Stimulated activated CD4-positive, alpha-beta T cell treated with anti-CD3 and anti-CD28 coated beads, Interleukin-1b, Interleukin-23, amount 100 ng/mL, for 4 hours (primary cell): ENCODE results near the gene MFNG.

Source experiments
- DNase-seq, 2 donors: peaks; one replicate each; pipeline ENCODE4 v3.0.0-alpha.2; 2020; ENCODE audit warnings: low read depth in 2 of 2

The MFNG gene

GRCh38 chr22:37511395-37512104 is 25.4 kb upstream of the MFNG start:
- DNase-seq, result no peak

DNA sequence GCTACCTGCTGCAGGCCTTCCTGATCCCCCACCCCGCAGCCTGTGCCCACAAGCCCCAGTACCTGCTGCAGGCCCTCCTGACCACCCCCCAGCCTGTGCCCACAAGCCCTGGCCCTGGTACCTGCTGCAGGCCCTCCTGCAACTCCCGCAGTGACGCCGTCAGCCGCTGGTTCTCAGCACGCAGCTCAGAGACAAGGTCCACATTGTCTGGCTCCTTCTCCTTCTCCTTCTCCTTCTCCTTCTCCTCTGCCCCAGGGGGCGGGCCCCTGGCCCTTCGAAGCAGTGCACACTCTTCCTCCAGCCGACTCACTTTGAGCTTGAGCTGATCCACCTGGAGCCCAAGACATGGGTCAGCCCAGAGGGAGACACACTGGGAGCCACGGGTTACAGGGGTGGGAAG is 23.9 kb upstream of the MFNG start:
- no peak for DNase-seq

DNA sequence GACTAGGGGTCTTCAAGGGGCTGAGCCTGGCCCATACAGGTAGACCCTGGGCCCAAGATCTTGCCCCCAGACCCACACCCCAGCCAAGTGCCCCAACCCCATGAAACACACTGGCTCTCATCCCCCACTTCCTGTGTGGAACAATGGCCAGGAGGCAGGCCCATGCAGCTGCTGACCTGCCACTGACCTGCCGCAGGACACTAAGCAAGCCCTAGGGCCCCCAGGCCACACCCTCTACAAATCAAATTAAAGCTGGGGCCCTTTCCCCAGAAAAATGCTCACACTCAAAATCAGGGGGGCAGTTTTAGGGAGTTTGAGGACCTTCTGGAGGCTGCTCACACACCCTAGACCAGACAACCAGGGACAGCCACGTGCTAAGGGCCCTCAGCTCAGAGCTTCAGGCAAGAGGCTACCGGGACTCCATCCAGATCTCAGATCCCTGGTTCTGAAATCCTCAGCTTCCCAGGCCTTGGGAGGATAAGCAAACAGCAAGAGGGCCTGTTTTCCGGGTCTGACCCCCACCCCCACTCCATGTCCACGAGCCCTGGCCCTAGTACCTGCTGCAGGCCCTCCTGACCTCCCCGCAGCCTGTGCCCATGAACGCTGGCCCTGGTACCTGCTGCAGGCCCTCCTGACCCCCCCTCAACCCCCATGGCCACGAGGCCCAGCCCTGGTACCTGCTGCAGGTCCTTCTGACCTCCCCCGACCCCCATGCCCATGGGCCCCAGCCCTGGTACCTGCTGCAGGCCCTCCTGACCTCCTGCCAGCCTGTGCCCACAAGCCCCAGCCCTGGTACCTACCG is 23.1 kb upstream of the MFNG start:
- DNase-seq, result no peak

DNA sequence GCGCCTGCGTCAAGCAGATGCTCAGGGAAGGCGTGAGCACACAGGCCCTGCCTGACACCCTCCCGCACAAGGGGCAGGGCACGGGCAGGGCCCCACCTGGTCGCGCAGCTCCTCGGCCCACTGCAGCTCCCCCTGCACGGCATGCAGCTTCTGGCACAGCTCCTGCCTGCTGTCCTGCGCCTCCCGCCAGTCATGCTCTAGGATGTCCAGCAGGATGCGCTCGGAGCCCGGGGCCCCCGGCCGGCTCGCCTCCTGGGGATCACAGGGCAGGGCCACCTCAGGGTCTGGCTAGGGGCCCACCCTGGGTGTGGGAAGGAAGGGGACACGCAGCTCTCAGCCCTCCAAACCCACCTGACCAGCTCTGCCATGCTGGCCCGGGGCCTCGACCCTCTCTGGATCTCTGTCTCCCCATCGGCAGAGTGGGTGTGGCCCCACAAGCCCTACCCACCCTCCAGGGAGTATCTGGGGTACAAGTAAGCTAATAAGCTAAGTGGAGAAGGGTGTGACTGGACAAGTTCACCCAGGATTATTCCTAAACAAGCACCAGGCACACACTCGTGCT is 22.3 kb upstream of the MFNG start:
- DNase-seq, result no peak

DNA sequence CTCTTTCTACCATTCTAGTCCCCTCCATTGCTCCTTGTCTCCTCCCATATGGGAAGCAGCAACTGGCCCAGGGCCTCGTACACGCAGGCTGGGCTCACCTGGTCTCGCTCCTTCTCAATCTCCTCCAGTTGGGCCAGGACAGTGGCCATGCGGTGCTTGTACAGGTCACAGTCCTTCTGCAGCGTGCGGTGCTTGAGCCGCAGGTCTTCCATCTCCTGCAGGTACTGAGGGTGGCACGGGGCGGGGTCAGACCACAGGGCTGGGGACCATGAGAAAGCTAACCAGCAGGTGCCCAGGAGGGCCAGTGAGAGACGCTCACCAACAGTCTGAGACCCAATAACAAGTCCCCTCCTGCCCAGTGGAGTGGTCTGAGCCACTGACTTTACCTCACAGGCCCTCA is 21.5 kb upstream of the MFNG start:
- DNase-seq, result no peak

DNA sequence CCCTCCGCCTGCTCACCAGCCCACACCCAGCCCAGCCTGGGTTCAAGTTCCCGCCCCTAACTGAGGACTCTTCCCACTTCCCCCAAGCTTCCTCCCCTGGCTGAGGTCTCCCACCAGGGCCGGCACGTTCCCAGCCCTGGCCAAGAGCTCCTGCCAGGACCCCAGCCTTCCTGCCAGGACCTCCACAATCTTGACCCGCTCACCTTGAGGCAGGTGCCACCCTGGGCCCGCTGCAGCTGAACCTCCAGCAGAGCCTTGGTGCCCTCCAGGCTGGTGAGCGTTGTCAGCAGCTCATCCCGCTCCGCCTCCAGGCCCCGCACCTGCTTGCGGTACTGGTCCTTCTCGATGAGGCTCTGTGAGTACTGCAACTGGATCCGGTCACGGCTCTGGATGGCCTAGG is 19.8 kb upstream of the MFNG start:
- no peak for DNase-seq

DNA sequence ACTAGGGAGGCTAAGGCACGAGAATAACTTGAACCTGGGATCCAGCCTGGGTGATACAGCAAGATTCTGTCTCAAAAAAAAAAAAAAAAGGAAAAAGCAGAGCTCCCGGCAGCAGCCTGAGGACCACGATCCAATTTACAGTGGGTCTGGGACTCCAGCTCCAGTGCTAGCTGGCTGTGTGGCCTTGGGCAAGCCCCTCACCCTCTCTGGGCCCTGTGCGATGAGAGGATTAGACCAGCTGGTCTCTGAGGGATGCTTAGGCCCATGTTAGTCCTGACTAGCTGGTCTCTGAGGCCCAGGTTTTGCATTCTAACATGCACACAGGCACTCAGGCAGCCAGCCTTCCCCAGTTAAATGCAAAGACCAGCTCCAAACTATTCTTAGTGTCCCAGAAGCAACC is 19.4 kb upstream of the MFNG start:
- DNase-seq, result no peak

GRCh38 chr22:37504964-37505363 is 18.8 kb upstream of the MFNG start:
- DNase-seq, result no peak

DNA sequence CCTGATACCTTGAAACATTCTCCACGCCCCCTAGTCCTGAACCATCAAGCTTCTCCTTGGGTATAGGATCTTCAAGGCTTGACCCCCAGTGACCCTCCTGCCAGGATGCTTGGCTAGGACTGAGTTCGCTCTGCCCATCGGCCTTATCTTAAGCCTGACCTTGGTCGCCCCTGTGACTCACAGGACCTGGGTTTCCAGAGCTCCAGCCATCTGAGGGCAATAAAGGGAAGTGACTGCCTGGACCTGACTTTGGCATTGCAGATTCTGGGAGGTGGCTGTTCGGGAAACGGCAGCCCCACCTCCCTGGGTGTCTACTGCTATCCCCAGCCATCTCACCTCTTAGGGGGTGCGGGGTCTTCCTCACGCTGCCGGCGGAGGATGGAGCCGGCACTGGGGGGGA is 17.7 kb upstream of the MFNG start:
- DNase-seq, result no peak

DNA sequence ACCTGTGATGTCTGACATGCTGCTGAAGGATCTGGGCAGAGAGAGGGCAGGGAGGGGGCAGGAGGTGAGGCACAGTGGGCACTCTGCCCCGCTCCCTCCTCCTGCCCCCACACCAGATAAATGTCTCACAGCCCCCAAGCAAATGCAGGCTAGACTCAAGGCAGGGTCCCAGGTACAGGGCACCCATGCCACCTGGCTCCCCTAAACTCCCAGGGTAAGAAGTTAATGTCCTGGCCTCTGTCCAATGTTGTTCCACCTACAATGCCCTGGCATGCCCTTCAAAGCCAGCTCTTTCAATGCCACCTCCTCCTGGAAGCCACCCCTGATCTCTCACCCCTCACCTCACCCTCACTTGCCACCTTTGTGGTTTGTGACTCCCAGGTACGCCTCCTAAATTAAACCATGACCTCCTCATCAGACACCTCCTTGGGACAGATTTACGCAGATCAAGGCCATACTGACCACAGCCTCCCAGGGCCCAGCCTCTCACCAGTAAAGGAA is 17.0 kb upstream of the MFNG start:
- DNase-seq, result no peak

DNA sequence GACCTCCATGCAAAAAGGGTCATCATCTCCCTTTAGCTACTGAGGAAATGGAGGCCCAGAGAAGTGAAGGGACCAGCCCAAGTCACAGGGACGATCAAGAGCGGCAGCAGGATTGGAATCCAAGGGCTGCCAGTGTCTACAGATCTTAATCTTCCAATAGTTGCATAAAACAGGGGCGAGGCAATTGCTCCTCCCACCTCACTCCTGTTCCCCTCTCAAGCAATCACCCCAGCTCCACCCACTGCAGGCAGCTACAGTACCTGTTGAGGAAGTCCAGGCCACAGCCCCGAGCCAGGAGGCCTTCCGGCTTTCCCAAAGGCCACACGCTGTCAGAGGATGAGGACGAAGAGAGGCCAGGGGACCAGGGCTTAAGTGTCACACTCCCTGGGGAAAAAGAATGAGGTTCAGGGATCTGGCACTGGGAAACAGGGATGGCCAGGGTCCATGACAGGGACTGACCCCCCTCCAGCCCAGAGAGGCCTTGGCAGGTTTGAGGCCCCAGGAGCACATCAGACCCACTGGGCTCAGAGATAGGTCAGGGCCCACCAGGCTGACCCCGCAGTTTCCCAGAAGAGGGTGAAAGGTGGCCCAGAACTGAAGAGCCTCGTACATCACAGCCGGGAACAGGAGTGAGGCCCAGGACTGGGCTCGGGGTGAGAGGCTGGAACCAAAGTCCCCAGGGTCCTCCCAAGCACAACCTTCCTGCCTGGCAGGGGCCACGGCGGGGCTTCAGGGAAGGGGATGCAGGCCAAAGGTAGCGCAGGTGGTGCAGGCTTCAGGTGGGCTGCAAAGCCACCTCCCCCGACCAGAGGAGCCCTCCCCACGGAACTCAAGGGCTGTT is 16.4 kb upstream of the MFNG start:
- no peak for DNase-seq

DNA sequence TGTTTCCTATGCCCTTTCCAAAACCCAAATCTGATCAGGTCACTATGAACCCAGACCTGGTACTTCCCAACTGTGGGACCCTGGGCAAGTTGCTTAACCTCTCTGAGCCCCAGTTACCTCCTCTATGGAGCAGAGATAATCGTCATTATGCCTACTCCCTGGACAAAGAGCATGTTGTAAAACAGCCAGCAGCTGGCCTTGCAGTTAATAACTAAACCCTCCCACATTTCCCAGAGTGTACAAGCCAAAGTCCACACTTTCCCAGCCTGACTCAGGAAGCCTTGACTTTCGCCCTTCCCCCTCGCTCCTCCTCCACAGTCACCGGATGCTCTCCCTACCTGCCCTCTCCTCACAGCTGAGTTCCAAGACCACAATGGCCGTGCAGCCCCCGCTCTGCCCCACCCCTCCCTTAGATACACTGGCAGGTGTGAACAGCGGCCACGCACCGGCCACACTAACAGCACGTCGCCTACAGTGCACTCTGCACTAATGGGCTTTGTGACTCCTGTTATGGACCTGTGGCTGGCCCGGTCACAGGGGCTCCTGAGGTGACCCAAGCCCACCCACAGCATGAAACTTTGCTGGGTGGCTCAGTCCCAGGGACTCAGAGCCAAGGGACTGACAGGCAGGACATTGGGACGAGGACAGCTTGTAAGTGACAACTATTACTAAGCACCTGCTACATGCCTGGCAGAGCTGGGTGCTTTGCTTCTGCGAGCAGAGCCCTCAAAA is 15.6 kb upstream of the MFNG start:
- no peak for DNase-seq

- DNase-seq, result no peak
Measured at GRCh38 chr22:37500745-37501609, 14.8 kb upstream of the MFNG start.

DNA sequence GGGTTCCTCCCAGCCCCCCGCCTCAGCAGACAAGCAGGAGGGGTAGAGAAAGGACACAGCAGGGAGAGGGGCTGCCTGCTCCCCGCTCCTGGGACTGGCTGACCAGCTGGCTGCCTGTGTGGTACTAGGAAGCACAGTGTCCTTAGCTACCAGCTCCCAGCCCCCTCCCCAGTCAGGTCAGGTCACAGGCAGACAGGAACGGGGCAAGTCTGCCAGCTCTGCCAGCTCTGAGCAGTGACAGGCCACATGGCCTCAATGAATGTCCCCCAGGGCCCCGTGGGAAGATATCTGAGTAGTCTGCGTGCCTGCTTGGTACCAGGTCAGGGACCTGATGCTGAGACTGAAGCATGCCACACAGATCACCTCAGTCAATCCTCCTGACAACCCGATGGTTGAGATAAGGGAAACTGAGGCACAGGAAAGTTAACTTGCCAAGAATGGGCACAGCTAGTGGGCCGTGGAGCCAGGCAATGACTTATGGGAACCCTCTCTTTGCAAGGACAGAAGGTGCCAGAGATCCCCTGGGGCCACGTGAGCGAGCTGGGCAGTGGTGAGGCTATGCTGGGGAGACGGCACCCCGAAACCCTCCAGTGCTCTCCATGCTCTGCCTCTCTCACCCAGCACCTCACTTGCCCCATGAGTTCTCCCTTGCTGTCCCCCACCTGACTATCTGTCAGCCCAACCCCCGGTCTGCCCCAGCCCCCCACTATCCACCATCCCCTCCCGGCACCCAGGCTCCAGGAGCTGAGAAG is 13.8 kb upstream of the MFNG start:
- DNase-seq, result no peak

GRCh38 chr22:37499027-37499707 is 13.0 kb upstream of the MFNG start:
- DNase-seq, result no peak

DNA sequence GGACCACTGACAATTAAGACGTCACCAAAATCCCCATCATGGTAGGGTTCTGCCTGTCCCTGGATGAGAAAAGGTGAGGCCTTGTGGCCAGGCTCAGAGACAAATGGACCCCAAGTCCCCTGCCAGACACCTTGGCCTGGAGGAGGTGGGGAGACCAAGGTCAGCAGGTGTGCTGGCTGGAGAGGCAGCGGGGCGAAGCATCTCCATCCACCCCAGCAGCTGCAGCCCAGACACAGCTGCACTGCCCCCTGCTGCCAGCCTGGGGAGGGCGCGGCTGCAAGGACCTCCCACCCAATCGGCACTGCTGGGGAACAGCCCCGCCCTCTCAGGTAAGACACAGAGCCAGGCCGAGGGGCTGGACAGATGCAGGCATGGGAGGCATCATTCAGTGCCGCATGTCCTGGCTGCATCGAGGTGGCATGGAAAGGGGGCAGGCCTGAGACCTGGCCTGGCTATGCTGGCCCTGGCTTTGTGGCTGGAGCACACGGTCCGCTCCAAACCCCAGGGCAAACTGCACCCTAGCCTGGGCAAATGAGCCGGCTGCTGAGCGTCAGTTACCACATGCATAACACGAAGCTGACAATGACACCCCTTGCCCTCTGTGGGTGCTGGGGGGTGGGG is 12.2 kb upstream of the MFNG start:
- DNase-seq, result peak; percentile 48 to 63

- no peak for DNase-seq
Measured at GRCh38 chr22:37497062-37497599, 10.9 kb upstream of the MFNG start.

GRCh38 chr22:37496651-37497050 is 10.5 kb upstream of the MFNG start:
- DNase-seq, result no peak
